Aorta (tissue), 5 donors: ENCODE data around the gene ETFDH. TPM values are rescaled to one million over a fixed set of nuclear protein-coding genes. Genes with fewer than 3 reads are reported as not detected.
"Not testable (repeated sequence)": the region's sequence is repeated elsewhere in the genome, so short reads cannot be mapped to it uniquely, and the experiment has no call there.

ENCODE experiments used
- ATAC-seq: fragments of 200-7000 bp; cut with Tn5 transposase; one replicate; pipeline ENCODE4 v1.9.1; 2022; ENCODE audit warnings: moderate library complexity; ENCODE audit not compliant: low FRiP score
- DNase-seq, 2 donors: peaks; one replicate each; pipeline ENCODE4 v3.0.0-alpha.2; 2020
- H3K27ac ChIP-seq, 2 donors: one replicate each; pipeline ENCODE4 v1.5.1; 2013; ENCODE audit warnings: low read length in 2 of 2, mild to moderate bottlenecking in 2 of 2, moderate library complexity in 2 of 2, control low read depth in 1 of 2, inconsistent platforms in 1 of 2, low read depth in 1 of 2
- H3K27me3 ChIP-seq, 2 donors: one replicate each; pipeline ENCODE4 v1.6.1; 2013; ENCODE audit warnings: control low read depth in 1 of 2, low read length in 1 of 2, mild to moderate bottlenecking in 1 of 2, moderate library complexity in 1 of 2; ENCODE audit not compliant: insufficient read depth in 2 of 2, control insufficient read depth in 1 of 2
- H3K36me3 ChIP-seq, 2 donors: one replicate each; pipeline ENCODE4 v1.6.1; 2013; ENCODE audit warnings: control low read depth in 1 of 2, low read length in 1 of 2, mild to moderate bottlenecking in 1 of 2; ENCODE audit not compliant: insufficient read depth in 2 of 2, control insufficient read depth in 1 of 2
- H3K4me1 ChIP-seq, 2 donors: one replicate each; pipeline ENCODE4 v1.6.1; 2013; ENCODE audit warnings: low read length in 2 of 2, control low read depth in 1 of 2, mild to moderate bottlenecking in 1 of 2, moderate library complexity in 1 of 2; ENCODE audit not compliant: insufficient read depth in 2 of 2, control insufficient read depth in 1 of 2
- H3K4me3 ChIP-seq, 2 donors: one replicate each; pipeline ENCODE4 v1.5.1; 2013; ENCODE audit warnings: low read length in 2 of 2, control low read depth in 1 of 2, mild to moderate bottlenecking in 1 of 2
- H3K9me3 ChIP-seq: one replicate; pipeline ENCODE4 v1.6.1; 2013; ENCODE audit warnings: mild to moderate bottlenecking, low read length; ENCODE audit not compliant: control insufficient read depth
- WGBS, 2 donors: extraction: QIAGEN DNeasy Blood & Tissue Kit; methylation state at CpG; one replicate each; pipeline ENCODE4 v1.1.7; 2013; 5-methylcytosine and 5-hydroxymethylcytosine counted together
- intact Hi-C, 2 donors: fragments of 100-400 bp; cut with DNase I; formaldehyde crosslinking; loops; one replicate each; pipeline versions ENCODE4 v1.14.2 to v1.15.0; 2022
- polyA plus RNA-seq, 2 donors: library from polyadenylated mRNA; stranded (reverse); fragments of 200-250 nt; gene quantifications; one replicate each; pipeline ENCODE4 v1.2.3, GENCODE V29; 2013
- total RNA-seq, 2 donors: library from RNA; stranded (reverse); fragmentation: NEBNext Ultra II Directional; extraction: Animal tissue kit (Norgen Biotek cat#: 25700); gene quantifications; one replicate each; pipeline ENCODE4 v1.2.1, GENCODE V29; 2021
- donor health status: healthy with polysubstance abuse.
- donor health status: Bipolar disorder and iron deficiency.
- donor health status: DM: no; HTN: no; CAD: no.
- donor health status: DM: no; HTN: no; CAD: no.
- donor health status: DM: yes; HTN: yes; CAD: no.

The ETFDH gene
- total and polyA plus RNA-seq, 4 donors: 21.9 to 42.0 (median 24.9) TPM

GRCh38 chr4:158710814-158711213 lies 38.7 kb downstream of the ETFDH start:
- DNase-seq (no peak), ATAC-seq (no peak)
- Histone ChIP-seq H3K36me3 (peaks cover 0 to under 1% of the 10 kb centered on the region in 2 donors), H3K9me3 (no peaks in the 10 kb centered on the region), H3K27ac (no peak overlapping the region), H3K27me3 (no peaks in the 10 kb centered on the region), H3K4me1 (no peaks in the 10 kb centered on the region), H3K4me3 (no peak overlapping the region)
- intact Hi-C loops: no loop called here
- 11 to 39% methylated on average over 1 of the region's 1 CpG for WGBS, 2 donors

DNA sequence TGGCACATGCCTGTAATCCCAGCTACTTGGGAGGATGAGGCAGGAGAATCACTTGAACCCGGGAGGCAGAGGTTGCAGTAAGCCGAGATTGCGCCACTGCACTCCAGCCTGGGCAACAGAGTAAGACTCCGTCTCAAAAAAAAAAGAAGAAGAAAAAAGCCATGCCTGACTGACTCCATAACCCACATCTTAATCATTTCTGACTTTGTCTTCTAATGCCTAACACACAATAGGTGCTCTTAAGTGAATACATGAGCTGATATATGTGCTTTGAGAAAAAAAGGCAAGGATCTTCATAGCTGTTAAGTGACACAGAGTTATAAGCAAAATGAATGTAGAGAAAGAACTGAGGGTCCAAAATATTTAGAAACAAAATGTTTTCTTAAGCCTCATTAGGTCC lies 40.5 kb downstream of the ETFDH start:
- H3K27ac ChIP-seq, DNase-seq, H3K9me3 ChIP-seq, H3K4me3 ChIP-seq, H3K27me3 ChIP-seq, H3K4me1 ChIP-seq, ATAC-seq, intact Hi-C loops, H3K36me3 ChIP-seq: not testable (repeated sequence)
- 96 to 97% methylated on average over 4 of the region's 4 CpGs for WGBS, 2 donors

GRCh38 chr4:158714937-158715336 lies 42.8 kb downstream of the ETFDH start:
- DNase-seq (no peak), ATAC-seq (no peak)
- Histone ChIP-seq H3K36me3 (peaks cover 0 to 5% of the 10 kb centered on the region in 2 donors), H3K4me1 (no peaks in the 10 kb centered on the region), H3K4me3 (no peak overlapping the region), H3K27me3 (no peaks in the 10 kb centered on the region), H3K9me3 (no peaks in the 10 kb centered on the region), H3K27ac (no peak overlapping the region)
- intact Hi-C loops: no loop called here
- 88 to 92% methylated on average over 4 of the region's 4 CpGs for WGBS, 2 donors

DNA sequence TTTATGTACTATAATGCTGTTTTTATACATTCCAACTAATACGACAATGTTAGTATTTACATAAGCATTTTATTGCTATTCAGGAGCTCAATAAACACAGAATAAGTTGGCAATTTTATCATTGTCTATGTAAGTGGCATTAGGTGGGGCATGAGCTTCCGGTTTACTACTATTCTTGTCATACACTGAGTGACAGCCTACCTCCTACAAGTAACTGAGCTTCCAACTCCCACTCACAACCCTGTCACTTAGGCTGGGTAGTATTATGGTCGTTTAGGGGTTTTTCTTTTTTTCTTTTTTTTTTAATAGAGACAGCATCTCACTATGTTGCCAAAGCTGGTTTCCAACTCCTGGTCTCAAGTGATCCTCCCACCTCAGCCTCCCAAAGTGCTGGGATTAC lies 43.7 kb downstream of the ETFDH start:
- Histone ChIP-seq H3K4me1 (no peaks in the 10 kb centered on the region), H3K27ac (no peak overlapping the region), H3K36me3 (peaks cover 0 to 5% of the 10 kb centered on the region in 2 donors), H3K27me3 (no peaks in the 10 kb centered on the region), H3K9me3 (no peaks in the 10 kb centered on the region), H3K4me3 (no peak overlapping the region)
- DNase-seq: no peak
- intact Hi-C loops: no loop called here
- no peak for ATAC-seq
- WGBS, 2 donors: 58 to 59% methylated on average over 3 of the region's 3 CpGs

GRCh38 chr4:158721680-158722079 lies 49.6 kb downstream of the ETFDH start:
- WGBS, 2 donors: 89 to 90% methylated on average over 1 of the region's 1 CpG
- intact Hi-C loops: loop anchor here (10.0 kb wide), 2 partner anchors 453 to 483 kb away; no protein-coding TSS in a partner anchor

GRCh38 chr4:158722291-158722916 lies 50.3 kb downstream of the ETFDH start:
- H3K9me3 ChIP-seq: no peaks in the 10 kb centered on the region
- ATAC-seq (peak; percentile 40), DNase-seq (no peak)
- peaks cover 0 to 2% of the 10 kb centered on the region in 2 donors for H3K36me3 ChIP-seq
- peak overlapping the region in 1 of 2 donors; percentile 83 for H3K27ac ChIP-seq
- peak overlapping the region; percentile 63 to 89 for H3K4me3 ChIP-seq
- peaks cover 0 to 3% of the 10 kb centered on the region in 2 donors for H3K4me1 ChIP-seq
- intact Hi-C loops: loop anchor here (10.0 kb wide), 2 partner anchors 452 to 482 kb away; no protein-coding TSS in a partner anchor
- no peaks in the 10 kb centered on the region for H3K27me3 ChIP-seq
- WGBS, 2 donors: 9% methylated on average over 16 of the region's 16 CpGs

More at GRCh38 chr4:158721680-158722079, 49.6 kb downstream of the ETFDH start:
- Histone ChIP-seq H3K27me3 (no peaks in the 10 kb centered on the region), H3K4me1 (peaks cover 0 to 3% of the 10 kb centered on the region in 2 donors), H3K9me3 (no peaks in the 10 kb centered on the region), H3K27ac (no peak overlapping the region), H3K4me3 (no peak overlapping the region), H3K36me3 (peaks cover 0 to 2% of the 10 kb centered on the region in 2 donors)
- no peak for ATAC-seq
- DNase-seq: no peak

DNA sequence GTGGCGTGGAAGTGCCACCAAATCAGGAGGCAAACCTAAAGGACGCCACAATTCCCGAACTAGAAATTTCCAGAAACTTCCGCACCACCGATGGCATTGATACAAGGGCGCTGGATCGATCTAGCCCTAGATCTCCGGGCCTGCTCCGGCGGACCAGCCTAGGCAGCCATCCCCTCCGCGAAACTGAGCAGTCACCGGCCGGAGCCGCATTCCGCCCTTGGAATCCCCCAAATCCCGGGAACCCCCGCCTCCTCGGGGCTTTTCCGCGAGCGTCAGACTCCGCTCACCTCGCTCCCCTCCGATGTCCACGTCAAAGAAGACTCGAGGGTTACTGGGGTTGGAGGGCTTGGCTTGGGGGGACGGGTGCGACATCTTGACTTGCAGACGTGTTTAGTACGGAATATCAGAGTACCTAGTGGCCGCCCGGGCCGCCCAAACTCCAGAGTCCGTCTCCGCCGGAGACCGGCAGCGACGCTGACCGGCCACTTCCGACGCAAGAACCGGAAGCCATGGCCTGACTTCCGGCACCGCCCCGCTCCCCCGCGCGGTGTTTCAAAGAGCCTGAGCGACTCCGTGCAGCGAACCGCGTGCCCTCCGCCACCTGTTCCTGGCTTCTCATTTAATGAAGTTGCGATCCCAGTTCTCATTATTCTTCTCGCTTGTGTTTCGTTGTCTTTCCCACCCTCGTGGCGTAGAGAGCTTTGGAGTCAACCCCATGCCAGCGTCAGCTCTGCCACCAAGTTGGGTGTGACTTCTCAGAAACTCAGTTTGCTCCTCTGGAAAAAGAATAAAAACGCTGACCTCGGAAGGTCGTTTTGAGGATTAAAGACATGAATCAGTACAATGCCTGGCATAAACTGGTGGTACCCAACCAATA lies 51.1 kb downstream of the ETFDH start, which contains the start of gene PPID:
Gene PPID (minus strand): TSS at position 480 of the 877 bp plus-strand sequence. CDS start 108 bp downstream, at position 372.
- Histone ChIP-seq H3K27ac (peak within 1 kb of the TSS in 1 of 2 donors; percentile 83), H3K4me3 (peak within 1 kb of the TSS; percentile 63 to 89), H3K27me3 (no peaks in the 10 kb centered on the region), H3K36me3 (peaks cover 0 to 2% of the 10 kb centered on the region in 2 donors), H3K4me1 (peaks cover 0 to 3% of the 10 kb centered on the region in 2 donors), H3K9me3 (no peaks in the 10 kb centered on the region)
- DNase-seq: peak; percentile 88 to 95
- intact Hi-C loops: loop anchor here (10.0 kb wide), 2 partner anchors 452 to 482 kb away; no protein-coding TSS in a partner anchor
- WGBS, 2 donors: 0% methylated on average over 64 to 65 of the region's 65 CpGs
- peak; percentile 97 for ATAC-seq

DNA sequence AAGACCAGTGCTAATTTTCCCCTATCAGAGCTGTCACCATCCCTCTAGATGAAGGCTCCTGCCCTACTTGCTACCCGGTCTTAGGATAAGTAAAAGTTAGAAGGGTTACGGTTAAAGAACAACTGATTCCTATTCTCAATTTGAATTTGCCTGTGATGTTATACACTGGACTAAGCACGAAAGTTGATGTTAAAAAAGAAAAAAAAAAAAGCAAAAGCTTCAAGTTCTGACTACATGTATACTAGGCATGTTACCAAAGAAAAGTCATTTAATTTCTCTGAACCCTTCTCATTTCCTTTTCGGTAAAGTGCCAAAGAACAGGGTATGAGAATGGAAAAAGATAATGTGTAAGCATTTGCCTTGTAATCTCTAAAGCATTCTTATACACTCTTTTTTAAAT lies 52.5 kb downstream of the ETFDH start:
- Histone ChIP-seq H3K36me3 (peaks cover 0 to 2% of the 10 kb centered on the region in 2 donors), H3K4me1 (peaks cover 0 to 3% of the 10 kb centered on the region in 2 donors), H3K27ac (no peak overlapping the region), H3K27me3 (no peaks in the 10 kb centered on the region), H3K4me3 (no peak overlapping the region), H3K9me3 (no peaks in the 10 kb centered on the region)
- intact Hi-C loops: loop anchor here (5.0 to 10.0 kb wide), 3 partner anchors 450 to 480 kb away; no protein-coding TSS in a partner anchor
- DNase-seq: no peak
- 56 to 80% methylated on average over 4 of the region's 4 CpGs for WGBS, 2 donors
- no peak for ATAC-seq
